Endothelial cell of umbilical vein (primary cell): Measurements from ENCODE around the gene RAD51B. TPM values are rescaled to one million over a fixed set of nuclear protein-coding genes. Genes with fewer than 3 reads are reported as not detected.

Experiments
- BruUV-seq: library from RNA; stranded (reverse); fragments of 400-500 nt; replicated peaks from 2 replicates; lab custom pipeline; 2021; lab: Mats Ljungman, UMichigan
- CTCF ChIA-PET: fragments of 300-600, 350-600 bp; sonication (Branson Sonifier 250); formaldehyde crosslinking; loops from one replicate; lab custom pipeline; 2021; ENCODE audit warnings: antibody characterized with exemption, inconsistent platforms; lab: Charles Lee
- POLR2A ChIA-PET: fragments of 300-600, 350-600 bp; sonication (Branson Sonifier 250); formaldehyde crosslinking; loops from one replicate; lab custom pipeline; 2021; ENCODE audit warnings: antibody characterized with exemption, inconsistent platforms; lab: Charles Lee
- DNase-seq: peaks from one replicate; pipeline ENCODE4 v3.0.0-alpha.2; 2011; ENCODE audit warnings: low read depth, low spot score
- FAIRE-seq: peaks from 2 replicates; lab custom pipeline; 2011; peaks lifted over from hg19 to GRCh38; lab: Jason Lieb, UNC
- H2AFZ ChIP-seq: 2 replicates; pipeline ENCODE4 v1.6.0; 2012; ENCODE audit warnings: low read depth, low read length, control low read depth, inconsistent platforms
- H3K27ac ChIP-seq: 2 replicates; pipeline ENCODE4 v1.5.1; 2011; ENCODE audit warnings: low read depth, mild to moderate bottlenecking, control low read depth, low read length, moderate library complexity; ENCODE audit not compliant: insufficient read depth
- H3K27me3 ChIP-seq, 2 experiments: 2 replicates each; pipeline versions ENCODE4 v1.6.0 to v1.6.1; 2011; ENCODE audit warnings: low read length in 2 of 2, mixed read lengths in 1 of 2; ENCODE audit not compliant: control insufficient read depth in 2 of 2, insufficient read depth in 2 of 2
- H3K36me3 ChIP-seq, 2 experiments: 2 replicates in 1 of 2; 3 replicates in 1 of 2; pipeline ENCODE4 v1.5.1; 2011; ENCODE audit warnings: low read length in 2 of 2, mild to moderate bottlenecking in 1 of 2, moderate library complexity in 1 of 2; ENCODE audit not compliant: control insufficient read depth in 2 of 2, insufficient read depth in 2 of 2; ENCODE audit errors: extremely low read depth in 1 of 2
- H3K4me1 ChIP-seq: 3 replicates; pipeline ENCODE4 v1.5.1; 2011; ENCODE audit warnings: mild to moderate bottlenecking, low read length; ENCODE audit not compliant: control insufficient read depth, insufficient read depth; ENCODE audit errors: extremely low read depth
- H3K4me2 ChIP-seq: 2 replicates; pipeline ENCODE4 v1.6.1; 2011; ENCODE audit warnings: low read length, control low read depth, mixed read lengths; ENCODE audit not compliant: insufficient read depth
- H3K4me3 ChIP-seq, 3 experiments: fragments of 200-600 bp in 1 of 3; sonication (generic), shearing (Covaris generic) in 1 of 3; replicated peaks in 1 of 3; 2 replicates each; pipeline ENCODE4 v1.5.1; 2011 to 2016; ENCODE audit warnings: control low read depth in 3 of 3, low read length in 3 of 3, mild to moderate bottlenecking in 2 of 3, inconsistent platforms in 1 of 3, low read depth in 1 of 3, moderate library complexity in 1 of 3; ENCODE audit not compliant: insufficient read depth in 1 of 3
- H3K79me2 ChIP-seq: 2 replicates; pipeline ENCODE4 v1.6.0; 2012; ENCODE audit warnings: low read length, inconsistent platforms; ENCODE audit not compliant: control insufficient read depth, insufficient read depth
- H3K9ac ChIP-seq: replicated peaks from 2 replicates; pipeline ENCODE3; 2011; ENCODE audit warnings: low read length, control low read depth; ENCODE audit not compliant: insufficient read depth; ENCODE audit errors: extremely low read depth
- H3K9me1 ChIP-seq: replicated peaks from 3 replicates; pipeline ENCODE4 v1.6.0; 2011; ENCODE audit warnings: mild to moderate bottlenecking, low read length; ENCODE audit not compliant: control insufficient read depth, insufficient read depth; ENCODE audit errors: extremely low read depth
- H3K9me3 ChIP-seq: replicated peaks from 2 replicates; pipeline ENCODE4 v1.5.1; 2012; ENCODE audit warnings: low read length, inconsistent platforms; ENCODE audit not compliant: control insufficient read depth, insufficient read depth
- H4K20me1 ChIP-seq: replicated peaks from 2 replicates; pipeline ENCODE3; 2011; ENCODE audit warnings: mild to moderate bottlenecking, low read length; ENCODE audit not compliant: control insufficient read depth, insufficient read depth; ENCODE audit errors: extremely low read depth
- EZH2 ChIP-seq: IDR thresholded peaks from 2 replicates; pipeline ENCODE4 v1.6.1; 2012; ENCODE audit warnings: borderline replicate concordance, low read depth, mild to moderate bottlenecking, moderate library complexity, low read length, inconsistent platforms; ENCODE audit not compliant: severe bottlenecking
- FOS ChIP-seq: IDR thresholded peaks from 2 replicates; pipeline ENCODE4 v1.6.1; 2011; ENCODE audit warnings: mild to moderate bottlenecking, low read length, moderate library complexity, borderline replicate concordance; ENCODE audit not compliant: insufficient read depth
- GATA2 ChIP-seq: IDR thresholded peaks from 2 replicates; pipeline ENCODE4 v1.7.0; 2011; ENCODE audit warnings: low read depth, mild to moderate bottlenecking, moderate library complexity, mixed read lengths, low read length; ENCODE audit not compliant: insufficient read length, insufficient read depth
- JUN ChIP-seq: IDR thresholded peaks from 2 replicates; pipeline ENCODE4 v1.6.1; 2011; ENCODE audit warnings: borderline replicate concordance, low read depth; ENCODE audit not compliant: insufficient read length, insufficient read depth
- MAX ChIP-seq: IDR thresholded peaks from 2 replicates; pipeline ENCODE4 v1.6.1; 2011; ENCODE audit not compliant: insufficient read depth, insufficient read length
- MYC ChIP-seq: IDR thresholded peaks from one replicate; pipeline ENCODE4 v1.6.1; 2011; ENCODE audit warnings: mild to moderate bottlenecking, low read depth, low read length
- POLR2A ChIP-seq: IDR thresholded peaks from 2 replicates; pipeline ENCODE4 v1.6.1; 2012; ENCODE audit warnings: low read depth, mild to moderate bottlenecking, control low read depth, low read length
- POLR2AphosphoS5 ChIP-seq: IDR thresholded peaks from 2 replicates; pipeline ENCODE4 v1.6.1; 2012; ENCODE audit warnings: low read depth, mild to moderate bottlenecking, control low read depth, low read length, moderate library complexity; ENCODE audit not compliant: insufficient read depth
- dilution Hi-C: fragments of 300-500 bp; cut with MboI; formaldehyde crosslinking; loops from one replicate; pipeline ENCODE4 v1.15.0; 2019; ENCODE audit warnings: low sequenced_read_pairs; ENCODE audit not compliant: extremely low pct_ligation_motif_present
- intact Hi-C: fragments of 100-400 bp; cut with micrococcal nuclease; formaldehyde crosslinking; loops from one replicate; pipeline ENCODE4 v1.10.0; 2022
- polyA plus RNA-seq, 4 experiments: library from polyadenylated mRNA; depleted of rRNA in 3 of 4; stranded (reverse) in 3 of 4; unstranded in 1 of 4; fragments of >200 nt; gene quantifications; 2 replicates each; pipeline versions ENCODE4 v1.2.1 to v1.2.3, GENCODE V29; 2011 to 2012; ENCODE audit warnings: missing spikeins in 1 of 4
- total RNA-seq: library from RNA; stranded (reverse); gene quantifications from 2 replicates; pipeline ENCODE4 v1.2.3, GENCODE V29; 2021
- TF ChIP-seq, protein P1 (sequence below), 2 donors: IDR thresholded peaks; 1 replicate in 1 of 2; 2 replicates in 1 of 2; pipeline ENCODE4 v1.5.1; 2011; ENCODE audit warnings: low read length in 2 of 2, mild to moderate bottlenecking in 2 of 2, moderate library complexity in 2 of 2, control low read depth in 1 of 2, inconsistent platforms in 1 of 2, low read depth in 1 of 2; ENCODE audit not compliant: insufficient read depth in 1 of 2; ENCODE audit errors: extremely low read depth in 1 of 2

RAD51B gene
- total and polyA plus RNA-seq, 2 donors (not counting 3 experiments of a cell fraction or from before 2014, with no cell fraction given), result 3.9 to 19.0 TPM

DNA sequence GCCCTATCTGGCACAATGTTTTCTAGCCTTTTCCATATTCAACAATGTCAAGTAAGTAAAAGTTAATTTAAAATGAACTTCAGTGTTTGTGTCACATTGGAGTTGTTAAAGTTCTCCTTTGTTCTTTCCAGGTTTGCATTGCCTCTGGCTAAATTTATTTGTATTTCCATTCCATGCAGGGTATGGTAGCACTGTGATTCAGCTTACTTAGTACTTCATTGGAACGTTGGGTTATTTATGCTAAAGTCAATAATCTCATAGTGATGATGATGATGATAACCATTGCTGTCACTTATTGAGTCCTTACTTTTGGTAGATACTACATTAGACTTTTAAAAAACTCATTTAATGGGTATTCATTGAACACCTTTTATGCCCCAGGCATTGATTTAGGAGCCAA is 286.9 kb downstream of the RAD51B start:
- no peak overlapping the region for H3K4me3 ChIP-seq
- no peak overlapping the region for H3K9ac ChIP-seq
- FAIRE-seq (no peak), DNase-seq (no peak)
- H3K4me1 ChIP-seq, result no peaks in the 10 kb centered on the region
- no peaks in the 10 kb centered on the region for H4K20me1 ChIP-seq
- CTCF ChIA-PET, result interaction anchor here (1.2 kb wide), 1 partner anchor 162 kb away, joined by 6 read pairs; no protein-coding TSS in a partner anchor
- no peaks in the 10 kb centered on the region for H3K27me3 ChIP-seq
- H3K36me3 ChIP-seq, result no peaks in the 10 kb centered on the region
- H3K4me2 ChIP-seq, result no peak overlapping the region
- TF ChIP-seq JUN (no peak), EZH2 (no peak), POLR2A (no peak), MAX (no peak), POLR2AphosphoS5 (no peak), MYC (no peak), GATA2 (no peak), FOS (no peak)
- TF ChIP-seq, protein P1, sequence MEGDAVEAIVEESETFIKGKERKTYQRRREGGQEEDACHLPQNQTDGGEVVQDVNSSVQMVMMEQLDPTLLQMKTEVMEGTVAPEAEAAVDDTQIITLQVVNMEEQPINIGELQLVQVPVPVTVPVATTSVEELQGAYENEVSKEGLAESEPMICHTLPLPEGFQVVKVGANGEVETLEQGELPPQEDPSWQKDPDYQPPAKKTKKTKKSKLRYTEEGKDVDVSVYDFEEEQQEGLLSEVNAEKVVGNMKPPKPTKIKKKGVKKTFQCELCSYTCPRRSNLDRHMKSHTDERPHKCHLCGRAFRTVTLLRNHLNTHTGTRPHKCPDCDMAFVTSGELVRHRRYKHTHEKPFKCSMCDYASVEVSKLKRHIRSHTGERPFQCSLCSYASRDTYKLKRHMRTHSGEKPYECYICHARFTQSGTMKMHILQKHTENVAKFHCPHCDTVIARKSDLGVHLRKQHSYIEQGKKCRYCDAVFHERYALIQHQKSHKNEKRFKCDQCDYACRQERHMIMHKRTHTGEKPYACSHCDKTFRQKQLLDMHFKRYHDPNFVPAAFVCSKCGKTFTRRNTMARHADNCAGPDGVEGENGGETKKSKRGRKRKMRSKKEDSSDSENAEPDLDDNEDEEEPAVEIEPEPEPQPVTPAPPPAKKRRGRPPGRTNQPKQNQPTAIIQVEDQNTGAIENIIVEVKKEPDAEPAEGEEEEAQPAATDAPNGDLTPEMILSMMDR (IDR thresholded peaks at IDR 0.05; ENCODE audit: extremely low read depth in 1 of 2, insufficient read depth in 1 of 2, low read depth in 1 of 2, low read length in 2 of 2), result no peak
- intact Hi-C loops, result no loop called here
- no peaks in the 10 kb centered on the region for H3K79me2 ChIP-seq
- dilution Hi-C loops, result no loop called here
- no peak overlapping the region for H2AFZ ChIP-seq
- no peaks in the 10 kb centered on the region for H3K9me1 ChIP-seq
- H3K27ac ChIP-seq, result no peak overlapping the region
- peaks cover 4% of the 10 kb centered on the region for H3K9me3 ChIP-seq
- no TSS peak for BruUV-seq
- POLR2A ChIA-PET, result no interaction called here
